Bronchial epithelial cell (primary cell): Measurements from ENCODE around the gene PDE2A. TPM values are rescaled to one million over a fixed set of nuclear protein-coding genes. Genes with fewer than 3 reads are reported as not detected.

Experiments used
- DNase-seq: peaks from one replicate; pipeline ENCODE4 v3.0.0-alpha.2; 2010; ENCODE audit warnings: low read depth
- FAIRE-seq: peaks from 2 replicates; lab custom pipeline; 2011; peaks lifted over from hg19 to GRCh38; lab: Jason Lieb, UNC
- H3K27me3 ChIP-seq: 2 replicates; pipeline ENCODE4 v1.5.1; 2011; ENCODE audit warnings: low read length; ENCODE audit not compliant: control insufficient read depth, insufficient read depth
- H3K36me3 ChIP-seq: 2 replicates; pipeline ENCODE4 v1.5.1; 2011; ENCODE audit warnings: low read length; ENCODE audit not compliant: control insufficient read depth, insufficient read depth
- H3K4me3 ChIP-seq: 2 replicates; pipeline ENCODE4 v1.5.1; 2011; ENCODE audit warnings: mild to moderate bottlenecking, low read depth, low read length, control low read depth
- CTCF ChIP-seq: IDR thresholded peaks from 2 replicates; pipeline ENCODE4 v1.5.1; 2011; ENCODE audit warnings: mild to moderate bottlenecking, moderate library complexity, low read length, control low read depth, inconsistent platforms; ENCODE audit not compliant: insufficient read depth, severe bottlenecking
- total RNA-seq: library from RNA; depleted of rRNA; stranded (reverse); fragments of >200 nt; gene quantifications from 2 replicates; pipeline ENCODE4 v1.2.1, GENCODE V29; 2014

PDE2A gene
- total RNA-seq, 1 donor from 2014 or later = 1.6 TPM

- H3K4me3 ChIP-seq = no peak overlapping the region
- peaks cover 62% of the 10 kb centered on the region for H3K36me3 ChIP-seq
- TF ChIP-seq CTCF = no peak
- no peak for FAIRE-seq
- no peaks in the 10 kb centered on the region for H3K27me3 ChIP-seq
- DNase-seq = no peak
These were observed 35.4 kb upstream of the PDE2A start for GRCh38 chr11:72709478-72710238.

- H3K4me3 ChIP-seq = no peak overlapping the region
- no peak for DNase-seq
- no peak for TF ChIP-seq CTCF
- peaks cover 62% of the 10 kb centered on the region for H3K36me3 ChIP-seq
- no peaks in the 10 kb centered on the region for H3K27me3 ChIP-seq
- FAIRE-seq = no peak
These were observed 32.8 kb upstream of the PDE2A start for GRCh38 chr11:72707032-72707431.

GRCh38 chr11:72706579-72706978 lies 32.4 kb upstream of the PDE2A start:
- H3K4me3 ChIP-seq = no peak overlapping the region
- no peak for TF ChIP-seq CTCF
- DNase-seq (no peak), FAIRE-seq (no peak)
- no peaks in the 10 kb centered on the region for H3K27me3 ChIP-seq
- peaks cover 64% of the 10 kb centered on the region for H3K36me3 ChIP-seq

GRCh38 chr11:72705442-72706365 lies 31.5 kb upstream of the PDE2A start:
- no peak for DNase-seq
- FAIRE-seq = no peak
- Histone ChIP-seq H3K4me3 (no peak overlapping the region), H3K27me3 (no peaks in the 10 kb centered on the region), H3K36me3 (peaks cover 65% of the 10 kb centered on the region)
- TF ChIP-seq CTCF = no peak

GRCh38 chr11:72704783-72705265 lies 30.6 kb upstream of the PDE2A start:
- Histone ChIP-seq H3K27me3 (no peaks in the 10 kb centered on the region), H3K36me3 (peaks cover 61% of the 10 kb centered on the region), H3K4me3 (no peak overlapping the region)
- DNase-seq = no peak
- no peak for FAIRE-seq
- TF ChIP-seq CTCF = no peak
